Subcutaneous abdominal adipose tissue (tissue), 5 donors: ENCODE measurements around the gene CCDC83.
A peak's percentile ranks its signal among the peaks of the same experiment; 100 is the strongest.
"Not testable (repeated sequence)": the region's sequence is repeated elsewhere in the genome, so short reads cannot be mapped to it uniquely, and the experiment has no call there.

Experiments
- H3K27ac ChIP-seq: one replicate; pipeline ENCODE4 v1.7.0; 2013; ENCODE audit warnings: low read depth, mild to moderate bottlenecking, inconsistent platforms, low read length, moderate library complexity
- H3K27me3 ChIP-seq, 5 donors: one replicate each; pipeline ENCODE4 v1.7.0; 2013; ENCODE audit warnings: low read length in 5 of 5, inconsistent platforms in 1 of 5; ENCODE audit not compliant: control insufficient read depth in 5 of 5, insufficient read depth in 4 of 5
- H3K36me3 ChIP-seq, 5 donors: one replicate each; pipeline ENCODE4 v1.7.0; 2013; ENCODE audit warnings: low read length in 5 of 5; ENCODE audit not compliant: control insufficient read depth in 5 of 5, insufficient read depth in 5 of 5
- H3K4me1 ChIP-seq, 5 donors: one replicate each; pipeline ENCODE4 v1.7.0; 2013; ENCODE audit warnings: low read length in 5 of 5, mild to moderate bottlenecking in 3 of 5, moderate library complexity in 1 of 5; ENCODE audit not compliant: control insufficient read depth in 5 of 5, insufficient read depth in 5 of 5
- H3K4me3 ChIP-seq, 5 donors: one replicate each; pipeline ENCODE4 v1.7.0; 2013; ENCODE audit warnings: low read length in 5 of 5, low read depth in 1 of 5
- H3K9ac ChIP-seq, 5 donors: one replicate each; pipeline ENCODE4 v1.7.0; 2013; ENCODE audit warnings: low read length in 5 of 5, mild to moderate bottlenecking in 4 of 5, moderate library complexity in 3 of 5
- H3K9me3 ChIP-seq, 5 donors: one replicate each; pipeline ENCODE4 v1.7.0; 2013; ENCODE audit warnings: low read length in 5 of 5; ENCODE audit not compliant: control insufficient read depth in 5 of 5
- donor health status: healthy.
- donor health status: healthy.
- donor health status: healthy.
- donor health status: healthy.
- donor health status: healthy.

Gene CCDC83

GRCh38 chr11:85852754-85853153 is 2.4 kb upstream of the CCDC83 start:
- not testable (repeated sequence) for H3K9ac ChIP-seq, H3K36me3 ChIP-seq, H3K9me3 ChIP-seq, H3K27me3 ChIP-seq, H3K4me3 ChIP-seq, H3K27ac ChIP-seq
- peaks cover 0 to 16% (median 10%) of the 10 kb centered on the region in 5 donors for H3K4me1 ChIP-seq

- peaks cover 0 to 16% (median 10%) of the 10 kb centered on the region in 5 donors for H3K4me1 ChIP-seq
- not testable (repeated sequence) for H3K9me3 ChIP-seq, H3K27me3 ChIP-seq, H3K36me3 ChIP-seq, H3K27ac ChIP-seq, H3K9ac ChIP-seq, H3K4me3 ChIP-seq
Measured at GRCh38 chr11:85853541-85853940, 1.6 kb upstream of the CCDC83 start.

- Histone ChIP-seq H3K4me1 (peaks cover 0 to 16% (median 10%) of the 10 kb centered on the region in 5 donors), H3K36me3 (no peaks in the 10 kb centered on the region), H3K27me3 (no peaks in the 10 kb centered on the region), H3K9me3 (peaks cover 0 to 3% (median 0%) of the 10 kb centered on the region in 5 donors), H3K9ac (peak overlapping the region; percentile 63 to 89 (median 78)), H3K4me3 (peak overlapping the region; percentile 67 to 94 (median 80)), H3K27ac (peak overlapping the region; percentile 79)
Measured at GRCh38 chr11:85854212-85854556, 999 bp upstream of the CCDC83 start.

- H3K4me1 ChIP-seq: peaks cover 0 to 16% (median 10%) of the 10 kb centered on the region in 5 donors
- H3K9ac ChIP-seq: peak overlapping the region; percentile 66 to 89 (median 78)
- H3K9me3 ChIP-seq: peaks cover 0 to 3% (median 0%) of the 10 kb centered on the region in 5 donors
- no peaks in the 10 kb centered on the region for H3K36me3 ChIP-seq
- H3K4me3 ChIP-seq: peak overlapping the region; percentile 67 to 94 (median 80)
- H3K27me3 ChIP-seq: no peaks in the 10 kb centered on the region
- H3K27ac ChIP-seq: peak overlapping the region; percentile 79
Measured at GRCh38 chr11:85854557-85855340, 434 bp upstream of the CCDC83 start.

- H3K9me3 ChIP-seq: no peaks in the 10 kb centered on the region
Measured at GRCh38 chr11:85857098-85857497, 1.9 kb downstream of the CCDC83 start.

GRCh38 chr11:85859541-85859940 is 4.4 kb downstream of the CCDC83 start:
- H3K4me1 ChIP-seq, H3K9ac ChIP-seq, H3K4me3 ChIP-seq, H3K9me3 ChIP-seq, H3K27me3 ChIP-seq, H3K36me3 ChIP-seq, H3K27ac ChIP-seq: not testable (repeated sequence)

More at GRCh38 chr11:85857098-85857497, 1.9 kb downstream of the CCDC83 start:
- Histone ChIP-seq H3K36me3 (no peaks in the 10 kb centered on the region), H3K4me1 (peaks cover 0 to 16% (median 10%) of the 10 kb centered on the region in 5 donors), H3K9ac (no peak overlapping the region), H3K27ac (no peak overlapping the region), H3K27me3 (no peaks in the 10 kb centered on the region), H3K4me3 (no peak overlapping the region)

- no peaks in the 10 kb centered on the region for H3K36me3 ChIP-seq
- no peak overlapping the region for H3K27ac ChIP-seq
- no peaks in the 10 kb centered on the region for H3K9me3 ChIP-seq
- no peaks in the 10 kb centered on the region for H3K4me1 ChIP-seq
- H3K9ac ChIP-seq: no peak overlapping the region
- H3K27me3 ChIP-seq: no peaks in the 10 kb centered on the region
- H3K4me3 ChIP-seq: no peak overlapping the region
Measured at GRCh38 chr11:85863855-85864254, 8.7 kb downstream of the CCDC83 start.

GRCh38 chr11:85866137-85866827 is 11.1 kb downstream of the CCDC83 start:
- H3K4me1 ChIP-seq: no peaks in the 10 kb centered on the region
- no peak overlapping the region for H3K27ac ChIP-seq
- no peaks in the 10 kb centered on the region for H3K27me3 ChIP-seq
- no peaks in the 10 kb centered on the region for H3K9me3 ChIP-seq
- H3K9ac ChIP-seq: no peak overlapping the region
- no peak overlapping the region for H3K4me3 ChIP-seq
- no peaks in the 10 kb centered on the region for H3K36me3 ChIP-seq

GRCh38 chr11:85867751-85868150 is 12.6 kb downstream of the CCDC83 start:
- no peaks in the 10 kb centered on the region for H3K9me3 ChIP-seq
- H3K36me3 ChIP-seq: no peaks in the 10 kb centered on the region
- no peak overlapping the region for H3K27ac ChIP-seq
- no peak overlapping the region for H3K9ac ChIP-seq
- H3K27me3 ChIP-seq: no peaks in the 10 kb centered on the region
- H3K4me3 ChIP-seq: no peak overlapping the region
- no peaks in the 10 kb centered on the region for H3K4me1 ChIP-seq

- H3K9me3 ChIP-seq: no peaks in the 10 kb centered on the region
- no peak overlapping the region for H3K27ac ChIP-seq
- no peaks in the 10 kb centered on the region for H3K27me3 ChIP-seq
- no peaks in the 10 kb centered on the region for H3K4me1 ChIP-seq
- no peak overlapping the region for H3K9ac ChIP-seq
- H3K36me3 ChIP-seq: no peaks in the 10 kb centered on the region
- H3K4me3 ChIP-seq: no peak overlapping the region
Measured at GRCh38 chr11:85869781-85870180, 14.6 kb downstream of the CCDC83 start.
